ENCODE results near the gene DIS3L2.

Gene DIS3L2

DNA sequence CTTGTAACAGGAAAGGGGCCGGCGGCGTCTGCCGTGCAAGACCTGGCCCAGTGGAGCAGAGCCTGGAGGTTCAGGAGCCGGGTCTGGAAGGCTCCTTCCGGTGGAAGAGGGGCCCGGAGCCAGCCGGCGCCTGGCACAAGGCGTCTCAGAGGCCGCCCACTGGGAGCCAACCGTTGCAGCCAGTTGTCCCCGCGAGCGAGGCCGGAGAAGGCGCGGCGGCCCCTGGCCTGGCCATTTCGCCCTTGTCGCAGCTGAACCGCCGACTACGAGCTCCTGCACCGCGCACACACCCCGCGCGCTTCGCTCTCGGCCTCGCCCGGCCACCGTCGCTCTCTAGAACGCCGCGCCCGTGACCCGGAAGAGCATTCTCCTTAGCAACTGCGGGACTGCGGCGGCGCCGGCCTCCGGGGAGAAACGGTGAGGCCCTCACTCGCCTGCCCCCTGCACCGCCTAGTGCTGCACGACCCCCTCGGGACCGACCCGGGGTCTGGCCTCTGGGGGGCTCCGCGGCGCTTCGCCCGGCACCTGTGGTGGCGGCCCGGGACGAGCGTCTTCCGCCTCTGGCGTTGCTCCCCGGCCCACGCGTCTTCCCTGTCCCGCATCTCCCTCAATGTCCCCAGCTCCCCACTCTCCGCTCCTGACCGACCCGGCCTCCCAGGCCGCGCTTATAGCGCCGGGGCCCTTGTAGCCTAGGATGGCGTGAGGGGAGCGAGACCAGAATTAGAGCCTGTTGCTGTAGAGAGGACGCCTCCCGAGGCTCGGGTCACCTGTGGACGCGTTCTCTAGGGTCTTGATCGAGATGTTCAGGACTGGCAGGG, at the start of gene DIS3L2:
Gene DIS3L2, plus strand, starts transcription at position 365 of the 818 bp plus-strand sequence. CDS start 53,215 bp downstream, outside the sequence.
- peak; percentile 61 to 70 for DNase-seq

DNA sequence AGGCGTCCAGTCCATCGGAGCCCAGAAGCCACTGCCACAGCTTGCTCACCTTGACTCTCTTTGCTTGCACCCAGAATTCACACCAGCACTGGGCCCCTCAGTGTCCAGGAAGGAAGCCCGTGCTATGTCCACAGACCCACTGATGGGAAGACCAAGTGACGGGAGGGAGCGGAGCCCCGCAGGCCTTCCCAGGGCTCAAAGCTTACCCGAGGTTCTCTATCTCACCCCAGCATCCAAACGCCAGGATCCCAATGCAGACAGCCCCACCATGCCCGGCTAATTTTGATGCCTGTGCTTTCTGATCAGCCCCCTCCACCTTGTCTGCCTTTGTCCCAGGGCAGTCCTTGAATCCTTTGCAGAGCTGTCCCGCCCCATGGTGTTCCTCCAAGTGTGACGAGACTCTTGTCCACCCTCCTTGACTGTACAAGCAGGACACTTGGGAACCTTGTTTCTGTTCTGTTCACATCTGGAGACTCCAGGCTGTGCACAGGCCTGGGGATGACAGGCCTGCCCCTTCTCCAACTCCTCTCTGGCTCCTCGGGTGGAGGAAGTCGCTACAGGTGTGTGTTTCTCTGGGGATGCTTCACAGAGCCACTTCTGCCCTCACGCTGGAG, 47.3 kb upstream of the DIS3L2 start:
- DNase-seq = no peak

DNA sequence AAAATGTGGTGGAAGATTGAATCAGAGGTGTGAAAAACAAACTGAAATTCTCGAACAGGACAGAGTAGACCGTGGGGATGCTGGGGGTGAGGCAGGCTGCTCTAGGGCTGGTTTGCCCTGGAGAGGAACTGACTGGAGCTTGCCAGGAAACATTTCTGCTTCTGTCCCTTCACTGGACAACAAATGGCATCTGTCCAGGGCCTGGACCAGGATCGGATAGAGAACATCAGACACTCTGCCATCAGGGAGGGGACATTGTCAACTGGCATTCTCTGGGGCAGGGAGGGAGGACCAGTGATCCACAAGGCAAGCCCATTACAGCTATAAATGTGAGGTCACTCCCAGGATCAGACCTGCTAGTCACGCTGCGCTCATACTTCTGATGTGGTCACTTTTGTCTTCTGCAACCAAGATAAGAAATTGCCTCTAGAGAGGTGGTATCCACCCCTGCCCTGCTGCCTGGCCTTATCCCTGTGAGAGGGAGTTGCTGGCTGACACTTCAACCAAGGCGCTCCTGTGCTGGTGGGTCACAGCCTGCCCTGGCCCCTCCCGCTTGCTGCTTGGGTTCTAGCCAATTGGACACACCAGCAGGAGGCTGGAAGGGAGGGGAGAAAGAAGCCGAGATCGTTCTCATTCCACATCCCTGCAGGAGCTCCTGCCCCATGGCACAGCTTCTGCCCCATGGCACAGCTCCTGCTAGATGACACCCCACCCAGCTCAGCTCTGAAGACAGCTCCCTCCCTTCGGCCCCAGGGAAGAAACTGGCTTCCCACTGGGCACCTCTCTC, 44.0 kb upstream of the DIS3L2 start:
- DNase-seq = no peak

DNA sequence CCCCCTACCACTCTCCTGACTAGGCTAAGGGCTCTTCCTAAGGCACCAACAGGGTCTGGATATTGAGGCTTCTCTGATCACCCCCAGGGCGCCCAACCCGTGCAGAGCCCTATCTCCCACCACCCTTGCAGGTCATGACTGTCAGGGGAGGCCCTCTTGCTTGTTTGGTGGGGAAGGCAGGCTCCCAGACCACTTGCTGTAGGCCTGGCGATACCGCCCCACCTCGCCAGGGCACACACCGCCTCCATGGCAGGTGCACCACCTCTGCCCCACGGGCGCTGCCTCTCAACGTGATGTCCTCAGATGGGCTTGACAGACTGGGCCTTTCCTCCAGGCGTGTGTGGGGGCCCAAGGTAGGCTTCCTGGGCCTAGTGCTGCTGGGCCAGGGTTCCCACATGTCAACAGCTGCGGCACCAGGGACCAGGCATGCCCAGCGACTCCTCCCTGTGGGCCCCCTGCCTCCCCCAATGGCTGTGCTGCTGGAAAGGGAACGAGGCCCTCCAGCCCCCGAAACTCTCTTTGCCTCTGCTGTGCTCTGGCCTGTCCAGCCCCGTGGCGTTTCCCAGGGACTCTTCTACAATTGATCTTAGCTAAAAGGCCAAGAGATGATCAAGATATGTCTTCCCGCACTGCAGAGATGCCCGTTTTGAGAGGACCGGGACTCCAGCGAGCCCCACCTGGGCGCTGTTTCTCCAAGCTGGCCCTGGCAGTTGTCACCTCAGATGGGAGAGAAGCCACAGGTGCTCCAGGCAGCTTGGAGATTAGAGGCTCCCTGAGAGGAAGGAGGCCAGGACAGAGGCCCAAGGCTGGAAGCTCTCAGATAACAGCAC, 42.8 kb upstream of the DIS3L2 start:
- no peak for DNase-seq

DNA sequence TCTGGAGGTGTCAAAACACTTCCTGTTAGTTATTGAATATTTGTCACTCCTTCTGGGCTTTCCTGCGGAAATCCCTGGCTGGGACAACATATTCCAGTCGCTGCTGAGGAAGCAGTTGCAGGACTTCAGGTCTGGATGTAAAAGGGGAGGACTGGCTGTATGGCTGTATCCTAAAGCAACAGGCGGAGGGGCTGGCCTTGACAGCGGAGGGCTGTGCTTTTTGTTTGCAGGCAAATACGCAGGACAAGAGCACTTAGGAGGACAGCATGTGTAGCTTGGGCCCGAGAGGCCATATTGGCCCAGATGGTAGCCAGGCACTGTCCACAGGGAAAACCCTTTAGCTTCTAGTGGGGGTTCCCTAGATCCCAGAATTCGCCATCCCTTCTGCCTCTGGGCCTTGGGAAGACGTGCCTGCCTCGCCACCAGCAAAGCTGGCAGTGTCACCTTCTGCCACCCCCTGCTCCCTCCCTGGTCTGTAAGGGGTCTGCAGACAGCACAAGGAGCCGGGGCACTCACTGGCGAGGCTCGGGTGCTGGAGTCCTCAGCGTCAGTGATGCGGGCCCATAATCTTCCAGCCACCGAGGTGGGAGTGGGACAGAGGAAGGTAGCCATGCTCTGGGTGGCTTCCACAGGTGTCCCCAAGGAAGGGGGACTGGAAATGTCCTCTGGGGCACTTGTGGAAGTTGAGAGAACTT, 42.0 kb upstream of the DIS3L2 start:
- DNase-seq = no peak

GRCh38 chr2:231920366-231920765, 41.1 kb upstream of the DIS3L2 start:
- DNase-seq = no peak

GRCh38 chr2:231920795-231921194, 40.7 kb upstream of the DIS3L2 start:
- no peak for DNase-seq

DNA sequence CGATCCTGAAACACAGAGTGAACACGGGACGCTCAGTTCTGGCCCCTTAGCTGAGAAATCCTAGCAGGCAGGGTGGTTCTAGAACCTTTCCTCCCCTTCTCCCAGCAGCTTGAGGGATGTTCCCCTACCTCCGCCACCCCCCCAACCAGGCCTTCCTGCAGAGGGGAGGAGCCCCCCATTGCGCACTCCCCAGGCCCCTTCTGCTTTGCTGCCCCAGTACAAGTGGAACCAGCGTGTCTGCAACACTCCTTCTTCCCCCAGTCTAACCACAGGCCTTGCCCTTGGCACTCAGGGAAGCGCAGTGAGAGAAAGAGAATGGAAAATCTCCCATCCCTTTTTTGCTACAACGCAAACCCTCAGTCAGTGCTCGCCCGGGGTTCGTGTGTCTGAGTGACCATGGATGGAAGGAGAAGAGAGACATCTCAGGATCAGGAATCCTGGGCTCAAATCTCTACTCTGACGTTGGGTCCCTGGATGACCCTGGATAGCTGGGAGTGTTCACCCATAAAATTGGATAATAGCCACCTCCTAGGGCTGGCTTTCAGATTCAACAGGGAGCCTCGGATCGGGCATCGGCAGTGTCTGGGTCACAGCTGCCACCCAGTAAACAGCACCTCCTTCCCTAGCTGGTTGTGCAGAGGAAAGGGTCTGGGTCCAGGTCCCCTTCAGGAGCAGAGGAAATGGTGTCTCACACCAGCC, 39.1 kb upstream of the DIS3L2 start:
- DNase-seq = no peak

DNA sequence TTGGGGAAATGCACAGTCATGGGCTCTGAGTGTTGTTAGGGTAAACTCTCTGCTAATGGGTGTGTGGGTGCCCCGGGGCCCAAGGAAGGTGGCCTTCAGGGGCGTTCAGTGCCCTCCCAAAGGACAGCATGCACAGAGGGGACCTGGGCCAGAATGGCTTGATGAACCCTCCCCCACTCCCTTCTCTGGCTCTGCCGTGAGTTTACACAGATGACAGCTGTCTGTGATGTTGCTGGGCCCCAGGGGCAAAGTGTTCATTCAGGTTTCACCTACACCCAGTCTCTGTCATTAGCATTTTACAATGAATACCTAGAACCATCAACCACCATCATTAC, 38.5 kb upstream of the DIS3L2 start:
- DNase-seq = no peak

DNA sequence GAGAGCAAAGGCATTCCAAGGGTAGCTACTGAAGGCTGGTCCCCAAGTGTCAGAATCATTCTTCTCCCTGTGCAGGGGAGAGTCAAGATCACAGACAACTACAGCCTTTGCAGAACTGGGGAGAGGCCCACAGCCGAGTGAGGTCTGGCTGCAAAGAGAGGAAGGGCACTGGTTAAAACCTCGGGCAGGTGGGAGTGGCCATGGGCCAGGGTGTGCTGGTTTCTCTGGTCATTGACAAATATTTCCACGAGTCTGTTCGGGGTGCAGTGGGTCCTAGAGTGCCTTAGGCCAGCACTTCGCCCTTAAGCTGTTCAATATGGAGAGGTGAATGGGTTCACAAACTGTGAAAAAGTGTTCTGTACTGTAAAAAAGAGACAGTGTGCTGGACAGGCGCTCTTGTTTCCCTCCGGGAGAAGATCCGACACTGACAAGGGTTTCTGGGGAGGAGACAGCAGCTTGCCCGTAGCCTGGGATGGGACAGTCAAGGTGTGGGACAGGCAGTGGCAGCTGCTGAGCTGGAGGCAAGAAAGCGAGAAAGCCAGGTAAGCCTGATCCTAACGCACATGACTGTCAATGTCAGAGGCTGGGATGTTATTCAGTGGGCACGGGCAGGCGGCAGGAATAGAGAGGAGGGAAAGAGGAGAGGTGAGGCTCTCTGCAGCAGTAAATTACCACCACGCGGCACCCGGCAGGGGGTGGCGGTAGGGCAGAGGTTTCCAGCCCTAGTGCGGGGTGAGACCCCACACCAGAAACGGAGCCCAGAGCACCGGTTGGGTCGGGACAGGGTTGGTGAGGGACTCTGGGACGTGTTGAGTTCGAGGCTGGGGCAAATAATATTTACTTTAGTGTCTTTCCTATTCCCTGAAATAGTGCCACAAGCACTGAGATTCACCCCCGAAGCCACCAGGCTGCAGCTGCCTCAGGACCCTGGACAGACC, 37.3 kb upstream of the DIS3L2 start:
- no peak for DNase-seq

GRCh38 chr2:231924889-231925275, 36.6 kb upstream of the DIS3L2 start:
- DNase-seq = no peak

DNA sequence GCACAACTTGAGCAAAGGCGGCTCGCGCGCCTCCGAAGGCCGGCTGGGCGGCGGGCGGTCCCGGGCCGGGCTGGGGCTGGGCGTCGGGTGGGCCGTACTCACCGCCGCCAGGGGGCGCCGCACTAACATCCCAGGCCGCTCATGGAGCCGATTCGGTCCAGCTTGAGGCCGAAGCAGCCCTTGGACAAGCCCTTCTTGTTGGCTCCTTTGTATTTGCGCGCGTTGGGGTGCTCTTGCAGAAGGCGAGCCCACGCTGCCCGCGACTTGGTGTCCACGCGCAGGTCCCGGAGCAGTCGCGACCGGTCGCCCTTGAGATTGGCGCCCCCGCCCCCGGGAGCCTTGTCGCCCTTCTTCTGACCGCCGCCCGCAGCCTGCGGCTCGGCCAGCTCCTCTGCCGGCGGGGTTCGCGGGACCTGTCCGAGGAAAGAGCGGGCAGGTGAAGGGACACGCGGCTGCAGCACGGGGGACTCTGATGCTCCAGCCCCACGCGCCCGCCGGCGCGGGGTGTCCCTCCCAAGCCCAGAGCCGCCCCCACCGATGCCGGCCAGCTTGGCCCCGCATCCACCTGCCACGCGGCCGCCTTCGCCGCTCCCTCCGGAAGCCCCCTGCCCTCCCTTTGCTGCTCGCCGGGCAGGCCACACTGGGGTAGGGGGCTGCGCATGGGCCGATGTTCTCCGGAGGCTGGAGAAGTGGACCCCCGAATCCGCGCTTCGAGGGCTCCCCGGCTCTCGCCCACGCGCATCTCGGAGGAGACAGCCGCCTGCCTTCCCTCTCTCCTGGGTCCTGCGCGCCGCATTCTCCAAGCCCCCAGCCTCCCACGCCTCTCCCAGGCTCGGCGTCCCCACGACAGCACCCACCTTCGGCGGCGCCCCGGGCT, 36.0 kb upstream of the DIS3L2 start:
- DNase-seq = peak; percentile 53 to 57

- peak; percentile 42 to 46 for DNase-seq
Observed at GRCh38 chr2:231926180-231926741, 35.3 kb upstream of the DIS3L2 start, which contains the start of gene NPPC. Gene NPPC, minus strand, starts transcription at chr2:231926396. Its CDS starts 147 bp downstream, at chr2:231926249.

- no peak for DNase-seq
Observed at GRCh38 chr2:231926761-231927565, 34.5 kb upstream of the DIS3L2 start.

DNA sequence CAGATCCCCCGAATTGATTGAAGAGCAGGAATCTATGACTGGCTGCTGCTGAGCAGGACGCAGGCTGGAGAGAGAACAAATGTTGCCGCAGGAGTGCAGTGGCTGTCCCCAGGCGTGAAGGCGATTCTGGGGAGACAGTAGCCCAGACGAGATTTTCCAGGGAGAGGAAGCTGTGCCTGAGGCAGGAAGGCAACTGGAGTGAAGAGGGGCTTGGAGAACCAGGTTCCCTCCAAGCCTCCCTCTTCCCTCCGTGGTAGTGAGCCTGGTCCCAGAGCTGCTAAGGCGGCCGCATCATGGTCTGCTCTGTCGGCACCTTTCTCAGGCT, 34.0 kb upstream of the DIS3L2 start:
- no peak for DNase-seq

DNA sequence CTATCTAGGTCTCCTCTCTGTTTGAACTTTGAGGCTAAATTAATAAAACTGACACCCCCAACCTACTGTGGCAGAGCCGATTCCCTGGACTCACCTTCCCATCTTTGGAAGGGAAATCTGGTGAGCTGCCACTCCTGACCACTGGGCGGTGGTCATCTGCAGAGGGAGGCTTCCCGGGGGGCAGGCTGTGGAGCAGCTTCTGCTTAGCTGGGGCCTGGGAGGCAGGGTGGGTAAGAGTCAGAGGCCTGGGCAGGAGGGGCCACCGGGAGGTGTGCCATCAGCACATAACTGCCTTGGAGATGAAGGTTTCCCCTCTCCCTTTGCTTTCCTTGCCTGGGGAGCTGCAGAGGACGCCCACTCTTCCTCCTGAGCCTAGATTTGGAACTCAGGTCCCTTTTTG, 33.0 kb upstream of the DIS3L2 start:
- DNase-seq = no peak

GRCh38 chr2:231928901-231929725, 32.4 kb upstream of the DIS3L2 start:
- DNase-seq = no peak
